ENCODE data around the gene SLX4IP. TPM values are rescaled to one million over a fixed set of nuclear protein-coding genes. Genes with fewer than 3 reads are reported as not detected.

Gene SLX4IP
- total RNA-seq, 1 experiment from 2014 or later: 5.4 TPM

DNA sequence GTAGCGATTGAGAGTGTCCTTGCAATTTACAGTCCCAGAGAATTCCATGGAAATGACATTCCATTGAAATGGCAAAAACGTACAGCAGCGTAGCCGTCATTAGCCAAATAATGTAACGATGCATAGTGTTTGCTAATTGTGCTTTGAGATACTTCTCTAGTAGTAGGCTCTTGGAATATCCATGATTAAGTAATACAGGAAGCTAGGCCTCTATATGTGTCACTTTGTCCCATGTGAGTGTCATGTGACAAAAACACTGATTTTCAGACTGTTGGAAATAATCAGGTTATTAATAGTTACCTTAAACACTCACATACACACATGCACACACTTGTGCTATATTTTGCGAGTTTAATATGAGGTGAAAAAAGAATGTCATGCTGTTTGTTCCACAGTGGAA is 35.2 kb downstream of the SLX4IP start:
- Mint-ChIP-seq H3K4me1 (ENCODE audit: low read depth, unreplicated experiment) (peaks cover 16% of the 10 kb centered on the region), H3K27ac (ENCODE audit: unreplicated experiment) (no peak overlapping the region), H3K4me3 (ENCODE audit: low read depth, unreplicated experiment) (no peak overlapping the region), H3K27me3 (ENCODE audit: unreplicated experiment) (no peaks in the 10 kb centered on the region), H3K36me3 (ENCODE audit: insufficient read depth, unreplicated experiment) (no peaks in the 10 kb centered on the region), H3K9me3 (ENCODE audit: low read depth, unreplicated experiment) (no peaks in the 10 kb centered on the region)
- BruUV-seq (replicated peaks): no TSS peak
- DNase-seq: no peak
- intact Hi-C loops (cut with micrococcal nuclease; ENCODE audit: unreplicated experiment): no loop called here
- CTCF ChIA-PET: no interaction called here
- TF ChIP-seq CTCF (IDR thresholded peaks at IDR 0.05; ENCODE audit: unreplicated experiment): no peak

- DNase-seq: no peak
- H3K27me3 Mint-ChIP-seq (ENCODE audit: unreplicated experiment): no peaks in the 10 kb centered on the region
- TF ChIP-seq CTCF (IDR thresholded peaks at IDR 0.05; ENCODE audit: unreplicated experiment): no peak
- H3K27ac Mint-ChIP-seq (ENCODE audit: unreplicated experiment): no peak overlapping the region
- H3K4me3 Mint-ChIP-seq (ENCODE audit: low read depth, unreplicated experiment): no peak overlapping the region
- intact Hi-C loops (cut with micrococcal nuclease; ENCODE audit: unreplicated experiment): no loop called here
- no peaks in the 10 kb centered on the region for H3K9me3 Mint-ChIP-seq (ENCODE audit: low read depth, unreplicated experiment)
- CTCF ChIA-PET: no interaction called here
- no TSS peak for BruUV-seq (replicated peaks)
- peaks cover 11% of the 10 kb centered on the region for H3K4me1 Mint-ChIP-seq (ENCODE audit: low read depth, unreplicated experiment)
- H3K36me3 Mint-ChIP-seq (ENCODE audit: insufficient read depth, unreplicated experiment): no peaks in the 10 kb centered on the region
Measured at GRCh38 chr20:10472871-10473270, 37.8 kb downstream of the SLX4IP start.

- no peaks in the 10 kb centered on the region for H3K4me1 Mint-ChIP-seq (ENCODE audit: low read depth, unreplicated experiment)
- no TSS peak for BruUV-seq (replicated peaks)
- no peak for DNase-seq
- intact Hi-C loops (cut with micrococcal nuclease; ENCODE audit: unreplicated experiment): no loop called here
- CTCF ChIA-PET: no interaction called here
- no peak overlapping the region for H3K4me3 Mint-ChIP-seq (ENCODE audit: low read depth, unreplicated experiment)
- H3K27ac Mint-ChIP-seq (ENCODE audit: unreplicated experiment): no peak overlapping the region
- no peak for TF ChIP-seq CTCF (IDR thresholded peaks at IDR 0.05; ENCODE audit: unreplicated experiment)
- no peaks in the 10 kb centered on the region for H3K27me3 Mint-ChIP-seq (ENCODE audit: unreplicated experiment)
- no peaks in the 10 kb centered on the region for H3K36me3 Mint-ChIP-seq (ENCODE audit: insufficient read depth, unreplicated experiment)
- no peaks in the 10 kb centered on the region for H3K9me3 Mint-ChIP-seq (ENCODE audit: low read depth, unreplicated experiment)
Measured at GRCh38 chr20:10474606-10475184, 39.6 kb downstream of the SLX4IP start.

GRCh38 chr20:10475225-10475624 is 40.1 kb downstream of the SLX4IP start:
- Mint-ChIP-seq H3K27me3 (ENCODE audit: unreplicated experiment) (no peaks in the 10 kb centered on the region), H3K9me3 (ENCODE audit: low read depth, unreplicated experiment) (no peaks in the 10 kb centered on the region), H3K4me1 (ENCODE audit: low read depth, unreplicated experiment) (no peaks in the 10 kb centered on the region), H3K36me3 (ENCODE audit: insufficient read depth, unreplicated experiment) (no peaks in the 10 kb centered on the region), H3K27ac (ENCODE audit: unreplicated experiment) (no peak overlapping the region), H3K4me3 (ENCODE audit: low read depth, unreplicated experiment) (no peak overlapping the region)
- intact Hi-C loops (cut with micrococcal nuclease; ENCODE audit: unreplicated experiment): no loop called here
- BruUV-seq (replicated peaks): no TSS peak
- TF ChIP-seq CTCF (IDR thresholded peaks at IDR 0.05; ENCODE audit: unreplicated experiment): no peak
- DNase-seq: no peak
- CTCF ChIA-PET: no interaction called here
